Measurements from ENCODE around the gene MORC1.
"Not testable (repeated sequence)": the region's sequence is repeated elsewhere in the genome, so short reads cannot be mapped to it uniquely, and the experiment has no call there.

The MORC1 gene

GRCh38 chr3:109117939-109118338 is at the start of gene MORC1:
Gene MORC1, minus strand, starts transcription at chr3:109118134. Its CDS starts 75 bp downstream, at chr3:109118059.
- no peak for DNase-seq (ENCODE audit: low read depth in 3 of 3)

- no peak for DNase-seq (ENCODE audit: low read depth in 3 of 3)
These were observed 48.0 kb upstream of the MORC1 start for GRCh38 chr3:109165905-109166304.

GRCh38 chr3:109161487-109162123 is 43.7 kb upstream of the MORC1 start:
- no peak for DNase-seq (ENCODE audit: low read depth in 3 of 3)

- no peak for DNase-seq (ENCODE audit: low read depth in 3 of 3)
These were observed 37.9 kb upstream of the MORC1 start for GRCh38 chr3:109155828-109156227.

- no peak for DNase-seq (ENCODE audit: low read depth in 3 of 3)
These were observed 37.0 kb upstream of the MORC1 start for GRCh38 chr3:109154979-109155378.

- DNase-seq (ENCODE audit: low read depth in 3 of 3), result no peak
These were observed 34.4 kb upstream of the MORC1 start for GRCh38 chr3:109152320-109152719.

- DNase-seq (ENCODE audit: low read depth in 3 of 3), result no peak
These were observed 31.1 kb upstream of the MORC1 start for GRCh38 chr3:109149078-109149477.

GRCh38 chr3:109143646-109144045 is 25.7 kb upstream of the MORC1 start:
- no peak for DNase-seq (ENCODE audit: low read depth in 3 of 3)

GRCh38 chr3:109140318-109140717 is 22.4 kb upstream of the MORC1 start:
- no peak for DNase-seq (ENCODE audit: low read depth in 3 of 3)

- no peak for DNase-seq (ENCODE audit: low read depth in 3 of 3)
These were observed 19.8 kb upstream of the MORC1 start for GRCh38 chr3:109137761-109138160.

- DNase-seq (ENCODE audit: low read depth in 3 of 3), result no peak
These were observed 18.6 kb upstream of the MORC1 start, which contains the start of gene C3orf85 for GRCh38 chr3:109136523-109136922. Gene C3orf85, plus strand, starts transcription at chr3:109136719. Its CDS starts 129 bp downstream, at chr3:109136848.

GRCh38 chr3:109133474-109133816 is 15.5 kb upstream of the MORC1 start:
- not testable (repeated sequence) for DNase-seq (ENCODE audit: low read depth in 3 of 3)

GRCh38 chr3:109132801-109133473 is 15.0 kb upstream of the MORC1 start:
- DNase-seq (ENCODE audit: low read depth in 3 of 3), result no peak

- no peak for DNase-seq (ENCODE audit: low read depth in 3 of 3)
These were observed 13.3 kb upstream of the MORC1 start for GRCh38 chr3:109131276-109131675.

- DNase-seq (ENCODE audit: low read depth in 3 of 3), result no peak
These were observed 9.6 kb upstream of the MORC1 start for GRCh38 chr3:109127553-109127952.

- DNase-seq (ENCODE audit: low read depth in 3 of 3), result no peak
These were observed 8.0 kb upstream of the MORC1 start for GRCh38 chr3:109125902-109126301.

- DNase-seq (ENCODE audit: low read depth in 3 of 3), result no peak
These were observed 4.8 kb upstream of the MORC1 start for GRCh38 chr3:109122690-109123089.

GRCh38 chr3:109118584-109118983 is 650 bp upstream of the MORC1 start:
- DNase-seq (ENCODE audit: low read depth in 3 of 3), result no peak

- no peak for DNase-seq (ENCODE audit: low read depth in 3 of 3)
These were observed 1.9 kb downstream of the MORC1 start for GRCh38 chr3:109116031-109116430.

- DNase-seq (ENCODE audit: low read depth in 3 of 3), result no peak
These were observed 2.5 kb downstream of the MORC1 start for GRCh38 chr3:109115451-109115850.

- no peak for DNase-seq (ENCODE audit: low read depth in 3 of 3)
These were observed 3.2 kb downstream of the MORC1 start for GRCh38 chr3:109114746-109115145.

- DNase-seq (ENCODE audit: low read depth in 3 of 3), result no peak
These were observed 4.8 kb downstream of the MORC1 start for GRCh38 chr3:109112946-109113760.

GRCh38 chr3:109109574-109109973 is 8.4 kb downstream of the MORC1 start:
- no peak for DNase-seq (ENCODE audit: low read depth in 3 of 3)
